Stomach (tissue), 4 donors: Measurements from ENCODE around the gene THAP5.

Source experiments
- EP300 ChIP-seq: sonication (generic); formaldehyde crosslinking; IDR thresholded peaks from one replicate; pipeline ENCODE4 v1.6.1; 2017; ENCODE audit warnings: antibody characterized with exemption
- POLR2A ChIP-seq, 4 donors: fragments of 450-650 bp; IDR thresholded peaks; one replicate each; pipeline ENCODE4 v1.6.1; 2016; ENCODE audit warnings: antibody characterized with exemption in 4 of 4, control low read depth in 2 of 4, mild to moderate bottlenecking in 1 of 4, moderate library complexity in 1 of 4
- POLR2AphosphoS5 ChIP-seq, 3 donors: sonication (generic); formaldehyde crosslinking; IDR thresholded peaks; one replicate each; pipeline ENCODE4 v1.6.1; 2016; ENCODE audit warnings: antibody characterized with exemption in 3 of 3
- TF ChIP-seq, protein P1 (sequence below), 7 experiments: fragments of 450-650 bp in 4 of 7; fragments of 200-600 bp in 3 of 7; sonication (generic) in 3 of 7; IDR thresholded peaks; one replicate each; pipeline ENCODE4 v1.5.1; 2016 to 2019; ENCODE audit warnings: antibody characterized with exemption in 7 of 7, control low read depth in 2 of 7, mild to moderate bottlenecking in 1 of 7

DNA sequence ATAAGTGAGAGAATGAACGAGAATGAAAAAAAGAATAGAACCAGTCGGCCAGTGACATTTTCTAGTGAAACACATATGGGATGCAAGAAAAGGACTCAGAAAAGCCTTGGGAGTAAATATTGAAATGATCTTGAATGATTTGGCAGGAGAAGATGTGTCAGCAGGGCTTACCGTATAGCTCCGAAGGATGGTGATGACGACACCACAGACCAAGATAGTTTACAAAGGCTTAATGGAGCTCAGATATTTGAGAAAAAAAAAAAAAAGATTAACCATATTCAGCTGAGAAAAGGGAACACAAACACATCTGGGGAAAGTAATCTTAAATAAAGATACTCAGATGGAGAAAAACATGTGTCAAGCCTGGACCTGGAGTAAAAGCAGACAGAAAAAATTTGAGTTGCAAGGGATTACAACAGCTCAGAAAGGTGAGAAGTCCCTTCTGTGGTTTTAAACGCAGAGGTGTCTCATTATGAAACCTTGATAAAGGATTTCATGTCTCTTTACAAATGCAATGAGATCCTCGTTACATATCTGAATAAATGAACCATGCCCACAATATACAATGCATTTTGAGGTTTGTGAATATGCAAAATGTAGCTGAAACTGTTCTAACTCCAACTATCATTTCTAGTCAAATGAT is 36.2 kb upstream of the THAP5 start:
- TF ChIP-seq, protein P1, sequence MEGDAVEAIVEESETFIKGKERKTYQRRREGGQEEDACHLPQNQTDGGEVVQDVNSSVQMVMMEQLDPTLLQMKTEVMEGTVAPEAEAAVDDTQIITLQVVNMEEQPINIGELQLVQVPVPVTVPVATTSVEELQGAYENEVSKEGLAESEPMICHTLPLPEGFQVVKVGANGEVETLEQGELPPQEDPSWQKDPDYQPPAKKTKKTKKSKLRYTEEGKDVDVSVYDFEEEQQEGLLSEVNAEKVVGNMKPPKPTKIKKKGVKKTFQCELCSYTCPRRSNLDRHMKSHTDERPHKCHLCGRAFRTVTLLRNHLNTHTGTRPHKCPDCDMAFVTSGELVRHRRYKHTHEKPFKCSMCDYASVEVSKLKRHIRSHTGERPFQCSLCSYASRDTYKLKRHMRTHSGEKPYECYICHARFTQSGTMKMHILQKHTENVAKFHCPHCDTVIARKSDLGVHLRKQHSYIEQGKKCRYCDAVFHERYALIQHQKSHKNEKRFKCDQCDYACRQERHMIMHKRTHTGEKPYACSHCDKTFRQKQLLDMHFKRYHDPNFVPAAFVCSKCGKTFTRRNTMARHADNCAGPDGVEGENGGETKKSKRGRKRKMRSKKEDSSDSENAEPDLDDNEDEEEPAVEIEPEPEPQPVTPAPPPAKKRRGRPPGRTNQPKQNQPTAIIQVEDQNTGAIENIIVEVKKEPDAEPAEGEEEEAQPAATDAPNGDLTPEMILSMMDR (IDR thresholded peaks at IDR 0.05), result no peak
- TF ChIP-seq POLR2A (IDR thresholded peaks at IDR 0.05) (no peak), POLR2AphosphoS5 (IDR thresholded peaks at IDR 0.05) (no peak), EP300 (no peak)
